ENCODE measurements around the gene PRR15L.
"Not testable (repeated sequence)": the region's sequence is repeated elsewhere in the genome, so short reads cannot be mapped to it uniquely, and the experiment has no call there.

PRR15L gene

GRCh38 chr17:47994724-47995123 is 37.0 kb upstream of the PRR15L start:
- no peaks in the 10 kb centered on the region for H3K9me3 Mint-ChIP-seq
- H3K36me3 Mint-ChIP-seq, result no peaks in the 10 kb centered on the region

GRCh38 chr17:47993964-47994363 is 36.3 kb upstream of the PRR15L start:
- Mint-ChIP-seq H3K36me3 (no peaks in the 10 kb centered on the region), H3K27ac (no peak overlapping the region)

More at GRCh38 chr17:47994724-47995123, 37.0 kb upstream of the PRR15L start:
- ATAC-seq (replicated peaks), result no peak
- peaks cover 0 to 1% of the 10 kb centered on the region in 2 donors for H3K4me1 Mint-ChIP-seq
- DNase-seq, result no peak
- H3K27me3 Mint-ChIP-seq, result peaks cover 23 to 27% of the 10 kb centered on the region in 2 donors
- H3K27ac Mint-ChIP-seq, result no peak overlapping the region
- H3K4me3 Mint-ChIP-seq, result no peak overlapping the region

GRCh38 chr17:47993031-47993564 is 35.4 kb upstream of the PRR15L start:
- H3K27me3 Mint-ChIP-seq, result peaks cover 27% of the 10 kb centered on the region in 2 donors

More at GRCh38 chr17:47993964-47994363, 36.3 kb upstream of the PRR15L start:
- no peak for ATAC-seq (replicated peaks)
- H3K4me1 Mint-ChIP-seq, result no peaks in the 10 kb centered on the region
- no peaks in the 10 kb centered on the region for H3K9me3 Mint-ChIP-seq
- H3K27me3 Mint-ChIP-seq, result peaks cover 27% of the 10 kb centered on the region in 2 donors
- DNase-seq, result no peak
- no peak overlapping the region for H3K4me3 Mint-ChIP-seq

GRCh38 chr17:47992216-47992615 is 34.5 kb upstream of the PRR15L start:
- H3K27ac Mint-ChIP-seq, result no peak overlapping the region
- DNase-seq (no peak), ATAC-seq (replicated peaks) (no peak)
- H3K27me3 Mint-ChIP-seq, result peaks cover 19 to 21% of the 10 kb centered on the region in 2 donors
- H3K9me3 Mint-ChIP-seq, result no peaks in the 10 kb centered on the region
- H3K4me1 Mint-ChIP-seq, result no peaks in the 10 kb centered on the region
- peaks cover 0 to 1% of the 10 kb centered on the region in 2 donors for H3K36me3 Mint-ChIP-seq
- no peak overlapping the region for H3K4me3 Mint-ChIP-seq

More at GRCh38 chr17:47993031-47993564, 35.4 kb upstream of the PRR15L start:
- no peak for DNase-seq
- Mint-ChIP-seq H3K9me3 (no peaks in the 10 kb centered on the region), H3K4me1 (no peaks in the 10 kb centered on the region), H3K27ac (no peak overlapping the region), H3K36me3 (no peaks in the 10 kb centered on the region), H3K4me3 (no peak overlapping the region)
- no peak for ATAC-seq (replicated peaks)

GRCh38 chr17:47990962-47991731 is 33.5 kb upstream of the PRR15L start:
- Mint-ChIP-seq H3K27me3 (peaks cover 13 to 15% of the 10 kb centered on the region in 2 donors), H3K9me3 (no peaks in the 10 kb centered on the region), H3K27ac (no peak overlapping the region), H3K36me3 (peaks cover 3 to 5% of the 10 kb centered on the region in 2 donors), H3K4me3 (no peak overlapping the region), H3K4me1 (no peaks in the 10 kb centered on the region)
- ATAC-seq (replicated peaks), result no peak
- no peak for DNase-seq

- no peak overlapping the region for H3K4me3 Mint-ChIP-seq
- peaks cover 8 to 9% of the 10 kb centered on the region in 2 donors for H3K27me3 Mint-ChIP-seq
- no peak overlapping the region for H3K27ac Mint-ChIP-seq
- DNase-seq (no peak), ATAC-seq (replicated peaks) (no peak)
- no peaks in the 10 kb centered on the region for H3K4me1 Mint-ChIP-seq
- H3K9me3 Mint-ChIP-seq, result no peaks in the 10 kb centered on the region
- peaks cover 9 to 13% of the 10 kb centered on the region in 2 donors for H3K36me3 Mint-ChIP-seq
Measured at GRCh38 chr17:47989700-47990099, 32.0 kb upstream of the PRR15L start.

- no peak for ATAC-seq (replicated peaks)
Measured at GRCh38 chr17:47989159-47989558, 31.5 kb upstream of the PRR15L start.

GRCh38 chr17:47988445-47988844 is 30.8 kb upstream of the PRR15L start:
- H3K4me1 Mint-ChIP-seq; H3K9me3 Mint-ChIP-seq; H3K27ac Mint-ChIP-seq; DNase-seq; ATAC-seq (replicated peaks); H3K27me3 Mint-ChIP-seq; H3K4me3 Mint-ChIP-seq: not testable (repeated sequence)
- peaks cover 14 to 15% of the 10 kb centered on the region in 2 donors for H3K36me3 Mint-ChIP-seq

More at GRCh38 chr17:47989159-47989558, 31.5 kb upstream of the PRR15L start:
- Mint-ChIP-seq H3K9me3 (no peaks in the 10 kb centered on the region), H3K36me3 (peaks cover 9 to 13% of the 10 kb centered on the region in 2 donors), H3K27ac (no peak overlapping the region), H3K4me3 (no peak overlapping the region), H3K4me1 (no peaks in the 10 kb centered on the region), H3K27me3 (peaks cover 5 to 8% of the 10 kb centered on the region in 2 donors)
- no peak for DNase-seq

- Mint-ChIP-seq H3K4me1 (peaks cover 0 to 7% of the 10 kb centered on the region in 2 donors), H3K27me3 (peaks cover 0 to 8% of the 10 kb centered on the region in 2 donors), H3K36me3 (peaks cover 21 to 22% of the 10 kb centered on the region in 2 donors)
Measured at GRCh38 chr17:47987240-47987835, 29.7 kb upstream of the PRR15L start.

GRCh38 chr17:47986520-47986919 is 28.8 kb upstream of the PRR15L start:
- Mint-ChIP-seq H3K4me3 (no peak overlapping the region), H3K4me1 (peaks cover 0 to 7% of the 10 kb centered on the region in 2 donors), H3K36me3 (peaks cover 22 to 23% of the 10 kb centered on the region in 2 donors), H3K27me3 (peaks cover 0 to 8% of the 10 kb centered on the region in 2 donors), H3K9me3 (no peaks in the 10 kb centered on the region), H3K27ac (no peak overlapping the region)
- no peak for DNase-seq
- no peak for ATAC-seq (replicated peaks)

More at GRCh38 chr17:47987240-47987835, 29.7 kb upstream of the PRR15L start:
- ATAC-seq (replicated peaks), result no peak
- no peak overlapping the region for H3K27ac Mint-ChIP-seq
- H3K9me3 Mint-ChIP-seq, result no peaks in the 10 kb centered on the region
- no peak overlapping the region for H3K4me3 Mint-ChIP-seq
- no peak for DNase-seq

GRCh38 chr17:47983492-47984223 is 26.0 kb upstream of the PRR15L start:
- DNase-seq (no peak), ATAC-seq (replicated peaks) (no peak)
- Mint-ChIP-seq H3K9me3 (no peaks in the 10 kb centered on the region), H3K27ac (no peak overlapping the region), H3K36me3 (peaks cover 43 to 44% of the 10 kb centered on the region in 2 donors), H3K4me1 (peaks cover 0 to 8% of the 10 kb centered on the region in 2 donors), H3K4me3 (no peak overlapping the region), H3K27me3 (no peaks in the 10 kb centered on the region)

GRCh38 chr17:47982645-47983390 is 25.1 kb upstream of the PRR15L start:
- no peaks in the 10 kb centered on the region for H3K27me3 Mint-ChIP-seq
- H3K4me3 Mint-ChIP-seq, result no peak overlapping the region
- peaks cover 48 to 49% of the 10 kb centered on the region in 2 donors for H3K36me3 Mint-ChIP-seq
- ATAC-seq (replicated peaks) (no peak), DNase-seq (no peak)
- H3K9me3 Mint-ChIP-seq, result no peaks in the 10 kb centered on the region
- H3K4me1 Mint-ChIP-seq, result peaks cover 0 to 15% of the 10 kb centered on the region in 2 donors
- H3K27ac Mint-ChIP-seq, result no peak overlapping the region

- peak overlapping the region; percentile 31 for H3K27ac Mint-ChIP-seq
- H3K9me3 Mint-ChIP-seq, result no peaks in the 10 kb centered on the region
- DNase-seq (no peak), ATAC-seq (replicated peaks) (no peak)
- H3K4me1 Mint-ChIP-seq, result peaks cover 0 to 15% of the 10 kb centered on the region in 2 donors
- no peak overlapping the region for H3K4me3 Mint-ChIP-seq
- peaks cover 53 to 55% of the 10 kb centered on the region in 2 donors for H3K36me3 Mint-ChIP-seq
- no peaks in the 10 kb centered on the region for H3K27me3 Mint-ChIP-seq
Measured at GRCh38 chr17:47982091-47982617, 24.5 kb upstream of the PRR15L start.

Data from stimulated activated naive B cell treated with anti-CD40 and anti-IgM and Interleukin-4, amounts not matched to agents 10 μg/mL and 1 μg/mL and 100 μg/mL, for 72 hours (primary cell).